ENCODE results near the gene BCKDHA. TPM values are rescaled to one million over a fixed set of nuclear protein-coding genes. Genes with fewer than 3 reads are reported as not detected.

BCKDHA gene
- total and polyA plus RNA-seq, 9 of the 15 experiments (the other 6 are each of a cell fraction or from before 2014, with no cell fraction given): 4.5 to 52.5 (median 14.1) TPM

DNA sequence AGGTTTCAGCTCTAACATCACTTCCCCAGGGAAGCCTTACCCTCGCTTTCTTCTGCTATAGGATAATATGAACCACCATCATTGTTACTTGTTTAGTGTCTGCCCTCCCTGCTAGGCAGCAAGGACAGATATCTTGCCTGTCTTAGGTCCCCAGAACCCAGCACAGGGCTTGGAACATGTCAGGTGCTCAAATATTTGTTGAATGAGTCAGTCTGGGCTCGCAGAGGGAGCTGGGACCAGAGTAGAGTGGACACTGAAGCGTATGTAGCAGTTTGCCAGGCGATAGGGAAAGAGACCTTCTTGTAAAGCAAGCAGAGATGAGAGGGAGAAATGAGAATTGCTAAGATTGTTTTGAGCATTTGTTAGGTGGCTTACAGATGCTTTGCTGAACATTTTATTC lies 11.7 kb downstream of the BCKDHA start:
- DNase-seq (ENCODE audit: extremely low read depth in 1 of 4, low spot score in 3 of 4) (peak in 2 of 4 experiments; percentile 22 to 49), ATAC-seq (peak; percentile 53), FAIRE-seq (peak; percentile 63)
- no peak overlapping the region for H2AFZ ChIP-seq (ENCODE audit: low read depth, low read length)
- no TSS peak for BruUV-seq (replicated peaks)
- no peaks in the 10 kb centered on the region for H3K9me3 ChIP-seq (replicated peaks; ENCODE audit: control insufficient read depth, insufficient read depth, low read depth, low read length)
- H3K4me1 ChIP-seq (replicated peaks in 1 of 2; ENCODE audit: control insufficient read depth in 2 of 2, insufficient read depth in 2 of 2, low read length in 2 of 2): peaks cover 7 to 12% of the 10 kb centered on the region in 2 experiments; a peak in 4 of 5 replicates
- no peaks in the 10 kb centered on the region for H3K79me2 ChIP-seq (ENCODE audit: control insufficient read depth, insufficient read depth, low read length)
- no peaks in the 10 kb centered on the region for H3K9me1 ChIP-seq (ENCODE audit: control insufficient read depth, insufficient read depth, low read length)
- H3K27ac ChIP-seq (ENCODE audit: extremely low read depth, low read depth, low read length): 0 out of 3 replicates have a peak overlapping the region, but pooled peaks have one; percentile 25
- ChIA-PET POLR2A (interaction anchor here (1.8 to 2.4 kb wide), 2 partner anchors 11 to 19 kb away, joined by 6 to 11 read pairs; partner anchors contain the start of gene B3GNT8), CTCF (ENCODE audit: low intra/inter-chr PET ratio) (no interaction called here)
- no peak overlapping the region for H3K4me3 ChIP-seq
- peak overlapping the region; percentile 16; the same call in 1 of the 2 replicates for H3K4me2 ChIP-seq (ENCODE audit: insufficient read depth, low read length)
- 27% methylated on average over 4 of the region's 4 CpGs for WGBS (ENCODE audit: insufficient coverage, low coverage, missing lambda C conversion rate)
- in situ Hi-C loops (cut with MboI): no loop called here
- intact Hi-C loops (cut with micrococcal nuclease): no loop called here
- no peaks in the 10 kb centered on the region for H3K27me3 ChIP-seq (ENCODE audit: control insufficient read depth in 2 of 2, insufficient read depth in 2 of 2, low read length in 2 of 2)
- no peaks in the 10 kb centered on the region for H4K20me1 ChIP-seq (replicated peaks; ENCODE audit: control insufficient read depth, insufficient read depth, low read length)
- H3K36me3 ChIP-seq (ENCODE audit: control insufficient read depth, insufficient read depth, low read length): peaks cover 20% of the 10 kb centered on the region; the same call in 1 of the 3 replicates
- no peak overlapping the region; a peak in 1 of 4 replicates for H3K9ac ChIP-seq (ENCODE audit: insufficient read depth in 1 of 2, low read depth in 2 of 2, low read length in 2 of 2)
- TF ChIP-seq SMAD4 (CRISPR knock-in tag; conservative IDR thresholded peaks at IDR 0.05): no peak
- TF ChIP-seq, protein P1, sequence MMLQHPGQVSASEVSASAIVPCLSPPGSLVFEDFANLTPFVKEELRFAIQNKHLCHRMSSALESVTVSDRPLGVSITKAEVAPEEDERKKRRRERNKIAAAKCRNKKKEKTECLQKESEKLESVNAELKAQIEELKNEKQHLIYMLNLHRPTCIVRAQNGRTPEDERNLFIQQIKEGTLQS (IDR thresholded peaks at IDR 0.05): peak; percentile 69
- TF ChIP-seq, protein P1 (CRISPR knock-in tag; conservative IDR thresholded peaks at IDR 0.05): no peak
- no peak for TF ChIP-seq TAF7 (tag; IDR thresholded peaks at IDR 0.05)
- no peak for TF ChIP-seq ELF2 (CRISPR knock-in tag; IDR thresholded peaks at IDR 0.05)
- no peak for TF ChIP-seq ZNF76 (CRISPR knock-in tag; IDR thresholded peaks at IDR 0.05; ENCODE audit: borderline replicate concordance)
- no peak for TF ChIP-seq TRIM24 (IDR thresholded peaks at IDR 0.05)
- TF ChIP-seq, protein P2, sequence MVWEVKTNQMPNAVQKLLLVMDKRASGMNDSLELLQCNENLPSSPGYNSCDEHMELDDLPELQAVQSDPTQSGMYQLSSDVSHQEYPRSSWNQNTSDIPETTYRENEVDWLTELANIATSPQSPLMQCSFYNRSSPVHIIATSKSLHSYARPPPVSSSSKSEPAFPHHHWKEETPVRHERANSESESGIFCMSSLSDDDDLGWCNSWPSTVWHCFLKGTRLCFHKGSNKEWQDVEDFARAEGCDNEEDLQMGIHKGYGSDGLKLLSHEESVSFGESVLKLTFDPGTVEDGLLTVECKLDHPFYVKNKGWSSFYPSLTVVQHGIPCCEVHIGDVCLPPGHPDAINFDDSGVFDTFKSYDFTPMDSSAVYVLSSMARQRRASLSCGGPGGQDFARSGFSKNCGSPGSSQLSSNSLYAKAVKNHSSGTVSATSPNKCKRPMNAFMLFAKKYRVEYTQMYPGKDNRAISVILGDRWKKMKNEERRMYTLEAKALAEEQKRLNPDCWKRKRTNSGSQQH (CRISPR knock-in tag; IDR thresholded peaks at IDR 0.05): no peak
- TF ChIP-seq, protein P3, sequence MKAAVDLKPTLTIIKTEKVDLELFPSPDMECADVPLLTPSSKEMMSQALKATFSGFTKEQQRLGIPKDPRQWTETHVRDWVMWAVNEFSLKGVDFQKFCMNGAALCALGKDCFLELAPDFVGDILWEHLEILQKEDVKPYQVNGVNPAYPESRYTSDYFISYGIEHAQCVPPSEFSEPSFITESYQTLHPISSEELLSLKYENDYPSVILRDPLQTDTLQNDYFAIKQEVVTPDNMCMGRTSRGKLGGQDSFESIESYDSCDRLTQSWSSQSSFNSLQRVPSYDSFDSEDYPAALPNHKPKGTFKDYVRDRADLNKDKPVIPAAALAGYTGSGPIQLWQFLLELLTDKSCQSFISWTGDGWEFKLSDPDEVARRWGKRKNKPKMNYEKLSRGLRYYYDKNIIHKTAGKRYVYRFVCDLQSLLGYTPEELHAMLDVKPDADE (conservative IDR thresholded peaks at IDR 0.05; ENCODE audit: control insufficient read depth, low read depth, low read length): no peak
- TF ChIP-seq, protein P4, sequence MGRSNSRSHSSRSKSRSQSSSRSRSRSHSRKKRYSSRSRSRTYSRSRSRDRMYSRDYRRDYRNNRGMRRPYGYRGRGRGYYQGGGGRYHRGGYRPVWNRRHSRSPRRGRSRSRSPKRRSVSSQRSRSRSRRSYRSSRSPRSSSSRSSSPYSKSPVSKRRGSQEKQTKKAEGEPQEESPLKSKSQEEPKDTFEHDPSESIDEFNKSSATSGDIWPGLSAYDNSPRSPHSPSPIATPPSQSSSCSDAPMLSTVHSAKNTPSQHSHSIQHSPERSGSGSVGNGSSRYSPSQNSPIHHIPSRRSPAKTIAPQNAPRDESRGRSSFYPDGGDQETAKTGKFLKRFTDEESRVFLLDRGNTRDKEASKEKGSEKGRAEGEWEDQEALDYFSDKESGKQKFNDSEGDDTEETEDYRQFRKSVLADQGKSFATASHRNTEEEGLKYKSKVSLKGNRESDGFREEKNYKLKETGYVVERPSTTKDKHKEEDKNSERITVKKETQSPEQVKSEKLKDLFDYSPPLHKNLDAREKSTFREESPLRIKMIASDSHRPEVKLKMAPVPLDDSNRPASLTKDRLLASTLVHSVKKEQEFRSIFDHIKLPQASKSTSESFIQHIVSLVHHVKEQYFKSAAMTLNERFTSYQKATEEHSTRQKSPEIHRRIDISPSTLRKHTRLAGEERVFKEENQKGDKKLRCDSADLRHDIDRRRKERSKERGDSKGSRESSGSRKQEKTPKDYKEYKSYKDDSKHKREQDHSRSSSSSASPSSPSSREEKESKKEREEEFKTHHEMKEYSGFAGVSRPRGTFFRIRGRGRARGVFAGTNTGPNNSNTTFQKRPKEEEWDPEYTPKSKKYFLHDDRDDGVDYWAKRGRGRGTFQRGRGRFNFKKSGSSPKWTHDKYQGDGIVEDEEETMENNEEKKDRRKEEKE (IDR thresholded peaks at IDR 0.05; ENCODE audit: borderline replicate concordance in 1 of 2, control insufficient read depth in 1 of 2, low read depth in 2 of 2, low read length in 1 of 2): no peak
- TF ChIP-seq TEAD1 (CRISPR knock-in tag; IDR thresholded peaks at IDR 0.05): 0 out of 4 replicates have a peak, but pooled peaks of 1 of the 2 experiments have one; percentile 48
- no peak for TF ChIP-seq HNRNPK (IDR thresholded peaks at IDR 0.05; ENCODE audit: low read depth, low read length, poor library complexity, severe bottlenecking)
- TF ChIP-seq SMARCE1 (IDR thresholded peaks at IDR 0.05): 0 out of 2 replicates have a peak, but pooled peaks have one; percentile 14
- no peak for TF ChIP-seq ERF (CRISPR knock-in tag; IDR thresholded peaks at IDR 0.05)
- 0 out of 2 replicates have a peak, but pooled peaks have one; percentile 34 for TF ChIP-seq L3MBTL2 (IDR thresholded peaks at IDR 0.05)
- TF ChIP-seq MAZ (CRISPR knock-in tag; conservative IDR thresholded peaks at IDR 0.05 in 1 of 2, IDR thresholded peaks at IDR 0.05 in 1 of 2): no peak

Data from K562 (cell line).